ENCODE measurements around the gene RER1.

DNA sequence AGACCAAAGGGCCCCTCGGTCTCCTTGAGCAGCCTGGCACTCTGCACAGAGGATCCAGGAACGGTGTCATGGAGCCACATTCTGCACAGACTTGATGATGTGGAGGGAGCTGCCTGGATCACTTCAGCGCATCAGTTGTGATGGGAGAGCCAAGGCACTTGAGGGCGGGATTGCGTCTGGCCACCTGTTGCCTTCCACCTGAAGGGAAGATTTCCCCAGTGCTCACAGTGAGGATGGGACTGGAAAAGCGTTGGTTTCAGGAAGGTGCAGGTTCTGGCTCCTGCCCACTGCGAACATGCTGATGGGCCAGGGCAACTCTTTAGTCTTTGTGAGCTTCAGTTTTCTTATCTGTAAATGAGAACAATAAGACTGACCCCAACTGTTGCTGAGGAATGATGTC is 2.6 kb downstream of the RER1 start:
- TF ChIP-seq, protein P1, sequence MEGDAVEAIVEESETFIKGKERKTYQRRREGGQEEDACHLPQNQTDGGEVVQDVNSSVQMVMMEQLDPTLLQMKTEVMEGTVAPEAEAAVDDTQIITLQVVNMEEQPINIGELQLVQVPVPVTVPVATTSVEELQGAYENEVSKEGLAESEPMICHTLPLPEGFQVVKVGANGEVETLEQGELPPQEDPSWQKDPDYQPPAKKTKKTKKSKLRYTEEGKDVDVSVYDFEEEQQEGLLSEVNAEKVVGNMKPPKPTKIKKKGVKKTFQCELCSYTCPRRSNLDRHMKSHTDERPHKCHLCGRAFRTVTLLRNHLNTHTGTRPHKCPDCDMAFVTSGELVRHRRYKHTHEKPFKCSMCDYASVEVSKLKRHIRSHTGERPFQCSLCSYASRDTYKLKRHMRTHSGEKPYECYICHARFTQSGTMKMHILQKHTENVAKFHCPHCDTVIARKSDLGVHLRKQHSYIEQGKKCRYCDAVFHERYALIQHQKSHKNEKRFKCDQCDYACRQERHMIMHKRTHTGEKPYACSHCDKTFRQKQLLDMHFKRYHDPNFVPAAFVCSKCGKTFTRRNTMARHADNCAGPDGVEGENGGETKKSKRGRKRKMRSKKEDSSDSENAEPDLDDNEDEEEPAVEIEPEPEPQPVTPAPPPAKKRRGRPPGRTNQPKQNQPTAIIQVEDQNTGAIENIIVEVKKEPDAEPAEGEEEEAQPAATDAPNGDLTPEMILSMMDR (IDR thresholded peaks at IDR 0.05; ENCODE audit: low read length) = no peak
- no peak for TF ChIP-seq EZH2phosphoT487 (IDR thresholded peaks at IDR 0.05; ENCODE audit: low read length)
- no peak for TF ChIP-seq EZH2 (optimal IDR thresholded peaks at IDR 0.05; ENCODE audit: low read depth, low read length)
